ENCODE results near the gene CEMP1.

The CEMP1 gene

DNA sequence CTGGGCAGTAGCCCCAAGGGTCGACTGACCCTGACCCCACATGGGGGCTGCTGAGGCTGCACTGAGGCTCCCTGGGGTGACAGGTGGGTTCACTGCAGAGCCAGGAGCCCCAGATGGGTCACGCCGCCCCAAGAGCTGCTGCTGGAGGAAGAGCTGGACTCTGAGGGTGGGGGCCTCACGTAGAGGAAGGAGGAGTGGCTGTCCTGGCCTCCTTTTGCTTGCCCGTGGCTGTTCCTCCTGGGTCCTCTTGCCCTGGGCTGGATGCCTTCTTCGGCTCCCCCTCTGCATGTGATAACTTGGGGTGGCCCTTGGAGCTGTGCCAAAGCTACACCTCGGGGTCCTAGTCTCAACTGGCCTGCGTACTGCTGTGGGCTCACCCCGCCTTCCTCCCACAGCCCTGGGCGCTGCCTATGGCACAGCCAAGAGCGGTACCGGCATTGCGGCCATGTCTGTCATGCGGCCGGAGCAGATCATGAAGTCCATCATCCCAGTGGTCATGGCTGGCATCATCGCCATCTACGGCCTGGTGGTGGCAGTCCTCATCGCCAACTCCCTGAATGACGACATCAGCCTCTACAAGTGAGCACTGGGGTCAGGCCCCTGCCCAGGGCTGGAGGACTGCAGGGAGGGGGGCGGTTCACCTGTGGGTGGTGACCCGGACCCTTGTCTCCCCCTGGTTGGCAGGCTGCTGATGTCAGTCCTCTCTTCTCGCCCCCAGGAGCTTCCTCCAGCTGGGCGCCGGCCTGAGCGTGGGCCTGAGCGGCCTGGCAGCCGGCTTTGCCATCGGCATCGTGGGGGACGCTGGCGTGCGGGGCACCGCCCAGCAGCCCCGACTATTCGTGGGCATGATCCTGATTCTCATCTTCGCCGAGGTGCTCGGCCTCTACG is 12.1 kb downstream of the CEMP1 start:
- DNase-seq = no peak

DNA sequence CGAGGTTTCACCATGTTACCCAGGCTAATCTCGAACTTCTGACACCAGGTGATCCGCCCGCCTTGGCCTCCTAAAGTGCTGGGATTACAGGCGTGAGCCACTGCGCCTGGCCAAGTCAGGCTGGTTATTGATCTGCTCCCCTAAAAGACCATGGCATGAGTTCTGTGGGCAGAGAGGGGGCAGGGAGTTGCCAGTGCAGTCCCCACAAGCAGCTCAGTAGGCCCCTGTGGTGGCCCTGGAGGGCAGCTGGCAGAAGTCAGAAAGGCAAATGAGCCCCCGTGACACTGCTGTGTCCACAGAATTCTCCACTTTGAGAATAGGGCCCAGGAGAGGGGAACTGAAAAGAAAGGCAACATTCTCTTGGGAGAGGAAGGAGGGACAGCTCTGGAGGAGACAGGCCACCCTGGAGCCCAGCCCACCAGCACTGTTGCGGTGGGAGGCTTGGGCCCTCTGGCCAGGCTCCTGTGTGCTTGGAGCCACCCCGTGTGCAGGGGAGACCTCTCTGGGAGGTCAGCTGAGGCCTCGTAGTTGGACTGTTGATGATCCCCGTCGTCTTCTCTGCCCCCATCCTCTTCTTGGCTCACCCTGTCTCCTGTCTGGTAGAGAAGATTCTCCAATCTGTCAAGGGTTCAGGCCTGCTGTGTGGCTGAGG is 13.1 kb downstream of the CEMP1 start:
- no peak for DNase-seq

DNA sequence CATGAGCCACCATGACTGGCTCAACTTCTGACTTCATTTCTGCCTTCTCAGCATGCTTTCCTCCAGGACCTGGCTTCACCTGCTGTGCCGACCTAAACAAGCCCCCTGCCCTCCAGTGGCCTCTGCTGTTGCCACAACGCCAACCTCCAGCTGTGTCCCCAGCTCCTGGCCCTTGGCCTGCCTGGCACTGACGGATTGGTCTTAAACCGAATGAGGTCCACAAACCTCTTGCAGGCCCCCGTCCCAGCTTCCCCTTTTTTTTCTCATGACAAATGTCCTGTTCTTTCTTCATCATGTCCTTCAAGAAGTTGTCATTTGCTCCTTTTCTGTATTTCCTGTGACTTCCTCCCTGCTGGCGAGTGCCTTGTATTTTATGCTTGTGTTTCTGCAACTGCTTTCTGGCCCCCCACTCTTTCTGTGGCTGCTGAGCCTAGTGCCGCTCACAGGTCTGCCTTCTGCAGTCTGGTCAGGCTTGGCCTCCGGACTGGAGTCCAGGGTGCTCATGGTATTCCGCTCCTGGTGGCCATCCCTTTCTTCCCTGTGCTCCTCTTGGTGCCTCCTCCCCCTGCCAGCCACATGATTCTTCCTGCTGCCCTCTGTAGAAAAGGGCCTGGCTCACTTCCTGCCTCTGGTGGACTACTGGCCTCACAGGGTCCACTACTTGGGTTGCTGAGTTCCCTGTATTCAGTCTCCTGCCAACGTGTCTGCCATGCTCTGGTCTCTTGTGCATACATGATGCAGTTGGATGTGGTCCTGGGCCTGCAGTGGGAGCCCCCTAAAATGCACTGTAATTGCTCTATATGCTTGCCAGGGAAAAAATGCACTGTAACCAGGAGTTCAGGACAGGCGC is 14.6 kb downstream of the CEMP1 start:
- DNase-seq = no peak

DNA sequence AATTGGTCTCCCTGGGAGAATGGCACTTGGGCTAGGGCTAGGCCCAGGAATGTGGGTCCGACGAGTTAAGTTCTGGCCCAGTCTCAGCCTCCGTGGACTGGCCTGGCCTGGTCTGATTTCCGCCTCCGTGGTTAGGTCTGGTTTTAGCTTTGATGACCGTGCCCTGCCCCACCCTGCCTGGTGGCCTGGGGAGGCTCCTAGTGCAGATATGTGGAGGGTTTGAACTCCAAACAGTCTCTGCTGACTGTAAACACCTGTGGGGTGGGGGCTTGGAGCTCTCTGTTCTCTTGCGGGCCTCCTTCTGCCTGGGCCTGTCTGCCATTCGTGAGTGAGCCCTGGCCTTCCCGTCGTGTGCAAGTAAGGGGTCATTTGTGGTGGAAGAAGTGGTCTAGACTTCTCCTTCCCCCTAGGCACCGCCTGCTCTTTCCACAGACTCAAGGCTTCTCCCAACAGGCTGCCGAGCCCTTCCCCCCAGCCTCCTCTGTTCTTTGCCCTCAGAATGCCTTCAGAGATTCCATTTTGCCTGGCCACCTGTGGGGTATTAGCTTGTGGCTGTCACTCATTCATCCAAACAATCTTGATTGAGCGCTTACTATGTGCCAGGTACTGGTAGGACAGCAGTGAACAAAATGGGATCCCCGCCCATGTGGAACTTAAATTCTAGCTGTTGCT is 15.9 kb downstream of the CEMP1 start:
- DNase-seq = no peak

DNA sequence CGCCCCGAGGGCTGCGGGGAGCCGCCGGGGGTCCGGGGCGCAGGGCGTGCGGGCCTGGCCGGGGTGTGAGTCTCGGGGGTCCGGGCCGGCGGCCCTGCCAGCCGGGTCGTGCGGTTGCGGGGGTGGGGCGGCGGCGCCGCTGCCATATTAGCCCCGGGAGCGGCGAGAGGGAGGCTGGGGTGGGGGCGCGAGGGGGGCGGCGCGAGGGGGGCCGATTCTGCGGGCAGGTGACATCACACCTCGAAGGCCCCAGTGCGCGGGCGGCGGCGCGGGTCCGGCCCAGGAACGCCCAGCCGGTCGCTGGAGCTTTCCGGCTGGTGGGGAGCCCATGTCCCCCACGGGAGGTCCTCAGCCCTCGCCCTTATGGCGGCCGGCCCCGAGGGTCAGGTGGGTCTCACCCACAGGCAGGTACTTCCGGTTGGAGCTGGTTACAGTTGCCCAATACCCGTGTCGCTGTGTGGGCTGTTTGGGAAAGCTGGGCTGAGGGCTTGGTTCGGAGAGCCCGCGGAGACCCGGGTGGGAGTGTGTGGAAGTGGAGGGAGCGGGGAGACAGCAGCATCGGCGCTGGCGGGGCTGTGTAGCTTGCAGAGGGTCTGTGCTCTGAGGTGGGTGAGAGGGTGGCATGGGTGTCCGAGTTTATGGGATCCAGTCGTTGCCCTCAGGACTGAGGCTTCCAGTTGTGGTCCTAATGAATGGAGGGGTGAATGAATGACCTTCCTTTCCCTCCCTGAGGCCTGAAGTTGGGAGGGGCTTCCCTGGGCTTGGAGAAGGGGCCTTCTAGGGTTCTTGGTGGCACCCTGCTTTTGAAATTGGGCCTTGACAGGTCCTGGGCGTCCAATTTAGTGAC is 16.7 kb downstream of the CEMP1 start:
- DNase-seq = no peak

DNA sequence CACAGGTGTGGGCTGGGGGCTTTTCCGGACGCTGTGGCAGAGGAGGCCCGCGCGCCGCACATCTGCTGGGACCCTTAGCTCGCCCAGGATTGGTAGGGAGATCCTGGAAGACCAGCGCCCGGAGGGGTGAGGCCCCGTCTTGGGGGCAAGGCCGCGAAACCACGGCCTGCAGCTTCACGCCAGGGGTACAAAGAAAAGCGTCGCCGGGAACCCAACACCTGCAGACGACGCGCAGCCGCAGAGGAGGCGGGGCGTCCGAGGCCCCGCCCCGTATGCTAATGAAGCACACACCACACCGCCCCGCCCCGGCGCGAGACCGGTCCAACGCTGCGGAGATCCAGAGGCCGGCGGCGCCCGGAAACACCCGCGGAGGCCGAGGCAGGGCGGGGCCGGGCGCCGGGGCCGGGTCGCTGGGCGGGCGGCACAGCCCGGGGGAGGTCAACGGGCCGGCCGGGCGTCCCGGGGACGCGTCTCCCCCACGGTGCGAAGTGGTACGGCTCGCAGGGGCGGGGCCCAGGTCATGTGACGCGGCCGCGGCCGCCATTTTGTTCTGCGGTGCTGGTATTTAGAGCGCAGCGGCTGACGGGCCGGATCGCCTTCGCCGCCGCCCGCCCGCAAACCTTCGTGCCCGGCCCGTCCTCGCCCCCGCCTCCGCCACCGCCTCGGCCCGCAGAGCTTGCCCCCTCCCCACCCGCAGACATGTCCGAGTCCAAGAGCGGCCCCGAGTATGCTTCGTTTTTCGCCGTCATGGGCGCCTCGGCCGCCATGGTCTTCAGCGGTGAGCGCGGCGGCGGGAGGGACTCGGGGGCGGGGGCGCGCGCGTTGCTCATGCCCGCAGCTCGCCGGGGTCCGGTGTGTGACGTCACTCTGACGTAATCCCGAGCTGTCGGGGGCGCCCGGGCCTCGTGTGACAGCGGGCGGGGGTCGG is 17.5 kb downstream of the CEMP1 start, which contains the start of gene ATP6V0C:
Gene ATP6V0C (plus strand): TSS at position 548 of the 928 bp plus-strand sequence. CDS start 152 bp downstream, at position 700.
- DNase-seq = peak; percentile 88

DNA sequence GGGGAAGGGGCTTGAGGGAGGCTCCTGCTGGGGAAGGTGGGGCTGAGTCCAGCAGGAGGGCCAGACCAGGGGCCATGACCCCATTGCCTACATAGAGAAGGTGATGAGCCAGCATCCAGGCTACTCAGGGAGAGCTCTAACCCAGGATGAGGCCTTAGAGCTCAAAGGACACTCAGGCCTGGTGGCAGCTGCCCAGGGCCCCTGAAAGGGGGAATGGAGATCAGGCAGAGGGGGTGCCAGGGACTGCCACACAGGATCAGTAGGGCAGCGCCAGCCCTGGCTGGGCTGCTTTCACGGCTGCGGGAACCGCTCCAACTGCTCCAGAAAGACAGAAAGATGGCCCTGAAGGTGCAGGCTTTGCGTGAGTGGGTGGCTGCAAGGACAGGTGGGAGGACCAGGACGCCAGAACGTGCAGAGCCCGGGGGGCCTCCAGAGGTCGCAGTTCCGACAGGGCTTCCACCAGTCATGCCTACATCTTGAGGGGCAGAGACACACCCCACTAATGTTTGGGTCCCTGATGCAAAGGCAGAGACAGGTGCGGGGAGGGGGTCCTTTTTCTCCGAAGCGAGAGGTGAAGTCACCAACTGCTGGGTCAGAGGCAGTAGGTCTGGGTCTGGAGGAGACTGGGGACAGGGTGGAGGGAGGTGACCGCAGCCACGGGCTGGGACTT is 18.3 kb downstream of the CEMP1 start:
- peak; percentile 36 for DNase-seq

DNA sequence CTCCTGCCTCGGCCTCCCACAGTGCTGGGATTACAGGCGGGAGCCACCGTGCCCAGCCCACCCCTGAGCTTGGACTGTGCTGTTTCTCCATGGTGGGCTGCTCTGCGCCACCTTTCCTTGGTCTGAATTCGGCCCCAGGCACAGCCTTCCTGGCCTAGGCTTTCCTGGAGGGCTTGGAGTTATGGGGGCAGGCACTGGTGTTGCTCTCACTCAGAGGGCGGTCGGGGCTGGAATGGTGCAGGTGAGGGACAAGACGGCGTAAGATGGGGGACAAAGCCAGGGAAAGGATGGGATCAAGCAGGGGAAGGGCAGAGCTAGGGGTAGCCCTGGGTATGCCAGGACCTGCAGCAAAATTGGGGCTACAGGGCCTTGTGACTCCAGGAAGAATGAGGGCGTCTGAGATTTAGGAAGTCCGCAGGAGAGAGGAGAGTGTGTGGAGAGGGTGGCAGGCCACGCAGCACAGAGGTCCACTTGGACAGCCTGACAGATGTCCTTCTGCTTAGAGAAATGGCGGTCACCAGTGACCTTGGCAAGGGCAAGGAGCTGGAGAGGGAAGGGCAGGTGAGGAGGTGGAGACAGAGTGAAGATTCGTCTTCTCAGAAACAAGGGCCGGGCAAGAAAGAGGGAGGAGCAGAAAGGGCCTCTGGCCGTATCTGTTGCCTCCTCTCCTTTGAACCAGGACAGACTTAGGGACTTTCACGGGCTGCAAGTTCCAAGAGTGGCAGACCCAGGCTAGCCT is 19.0 kb downstream of the CEMP1 start:
- DNase-seq = no peak

DNA sequence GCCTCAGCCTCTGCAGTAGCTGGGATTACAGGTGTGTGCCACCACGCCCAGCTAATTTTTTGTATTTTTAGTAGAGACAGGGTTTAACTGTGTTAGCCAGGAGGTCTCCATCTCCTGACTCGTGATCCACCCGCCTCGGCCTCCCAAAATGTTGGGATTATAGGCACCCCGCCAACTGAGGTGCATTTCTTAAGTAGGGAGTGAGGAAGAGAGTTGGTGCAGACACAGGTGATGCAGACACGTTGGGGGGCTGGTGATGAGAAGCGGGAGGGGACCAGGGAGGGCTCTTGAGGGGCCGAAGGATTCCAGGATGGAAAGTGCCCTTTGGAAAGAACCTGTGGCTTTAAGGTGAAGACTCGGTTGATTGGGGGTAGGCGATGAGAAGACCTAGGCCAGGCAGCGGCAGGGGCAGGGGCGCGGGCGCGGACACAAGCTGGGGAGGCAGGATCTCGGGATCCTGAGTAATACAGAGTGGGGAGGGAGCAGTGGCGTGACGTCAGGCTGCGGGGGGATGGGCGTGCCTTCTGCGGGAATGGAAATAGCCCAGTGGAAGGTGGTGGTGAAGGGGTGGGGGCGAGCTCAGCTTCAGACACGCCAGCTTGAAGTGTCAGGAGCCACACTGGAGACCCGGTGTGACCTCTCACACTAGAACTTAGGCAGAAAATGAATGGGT is 19.9 kb downstream of the CEMP1 start:
- DNase-seq = no peak

DNA sequence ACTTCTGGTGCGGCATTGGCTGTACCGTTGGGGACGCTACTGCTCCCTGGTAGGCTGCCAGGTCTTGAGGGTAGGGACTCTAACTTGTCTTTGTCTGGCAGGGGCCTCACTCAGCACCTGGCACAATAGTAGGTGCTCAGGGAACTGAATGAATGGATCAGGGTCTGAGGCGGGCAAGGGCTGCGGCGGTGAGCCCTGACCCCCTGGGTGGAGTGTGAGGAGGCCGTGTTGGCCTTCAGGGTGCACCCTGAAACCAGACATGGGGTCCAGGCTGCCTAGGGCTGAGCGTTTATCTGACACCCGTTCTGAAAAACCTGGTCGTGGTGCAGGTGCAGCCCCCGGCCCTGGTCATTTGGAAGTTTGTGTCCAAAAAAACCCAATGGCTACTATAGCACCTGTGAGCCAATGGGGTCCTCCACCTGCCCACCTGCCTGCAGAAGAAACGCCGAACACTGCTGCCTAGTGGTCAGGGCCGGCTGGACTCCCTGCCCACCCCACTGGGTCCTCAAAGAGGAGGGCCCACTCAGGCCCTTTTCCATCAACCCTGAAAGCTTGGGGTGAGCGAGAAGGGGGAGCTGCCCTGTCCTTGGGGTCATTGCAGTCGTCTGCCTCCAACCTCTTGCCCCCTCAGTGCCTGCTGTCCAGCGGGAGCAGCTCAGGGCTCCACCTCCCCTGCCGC is 22.3 kb downstream of the CEMP1 start:
- no peak for DNase-seq

DNA sequence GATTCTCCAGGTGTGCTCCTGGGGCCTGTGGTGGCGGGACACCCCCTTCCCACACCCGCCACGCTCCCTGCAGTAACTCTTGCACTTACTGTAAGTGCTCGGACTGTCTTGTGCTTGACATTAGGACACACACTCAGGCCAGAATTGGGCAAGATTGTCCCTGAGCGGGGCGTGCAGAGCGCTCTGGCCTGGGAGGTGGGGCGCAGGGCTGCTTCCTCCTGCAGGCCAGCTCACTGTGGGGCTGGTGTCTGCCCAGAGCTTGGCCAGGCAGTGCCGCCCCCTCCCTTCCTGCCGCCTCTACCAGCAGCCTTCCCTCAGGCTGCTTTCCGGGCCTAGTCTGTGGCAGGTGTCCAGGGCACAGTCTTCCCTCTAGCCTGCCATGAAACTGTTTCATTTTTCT is 23.5 kb downstream of the CEMP1 start:
- DNase-seq = no peak

DNA sequence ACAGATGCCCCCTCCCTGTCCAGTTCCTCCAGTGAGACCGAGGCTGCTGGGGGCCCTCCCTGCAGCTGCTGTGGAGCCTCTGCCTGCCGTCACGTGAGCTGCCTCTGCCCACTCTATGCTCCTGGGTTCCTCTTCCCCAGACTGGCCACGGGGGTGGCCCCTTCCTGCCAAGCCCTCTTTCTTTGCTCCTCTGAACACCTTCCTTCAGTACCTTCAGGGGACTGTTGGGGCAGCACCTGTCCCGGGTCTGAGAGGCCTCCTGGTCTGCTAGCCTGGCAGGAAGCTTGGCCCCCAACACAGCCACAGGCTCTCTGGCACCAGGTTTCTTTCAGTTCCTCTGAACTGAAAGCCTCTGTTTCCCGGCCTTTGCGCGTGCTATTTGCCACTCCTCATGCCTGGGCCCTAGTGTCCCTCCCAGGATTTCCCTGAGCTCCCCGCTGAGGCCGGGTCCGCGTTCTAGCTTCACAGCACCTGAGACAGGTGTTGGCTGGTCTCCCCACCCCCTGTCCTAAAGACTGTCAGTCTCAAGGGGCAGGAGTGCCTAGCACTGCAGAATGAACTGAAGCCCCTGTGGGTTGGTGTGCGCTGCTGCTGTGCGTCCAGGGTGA is 24.1 kb downstream of the CEMP1 start:
- no peak for DNase-seq

DNA sequence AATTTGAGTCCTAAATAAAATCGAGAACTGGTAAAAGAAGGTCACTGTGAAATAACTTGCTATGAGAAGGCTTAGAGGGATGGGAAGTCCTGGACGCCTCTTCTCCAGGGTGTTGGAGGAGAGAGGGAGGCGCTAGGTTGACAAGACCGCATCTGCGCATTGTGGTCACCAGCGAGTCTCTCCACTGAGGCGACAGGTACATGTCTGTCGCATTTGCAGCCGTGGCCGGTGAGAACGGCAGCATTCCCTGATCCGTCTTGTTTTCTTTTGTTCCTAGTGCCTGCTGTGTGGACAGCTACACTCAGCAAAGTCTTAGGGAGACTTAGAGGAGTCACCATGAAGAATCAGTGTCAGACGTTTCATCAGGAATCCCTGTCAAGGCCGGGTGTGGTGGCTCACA is 25.5 kb downstream of the CEMP1 start:
- no peak for DNase-seq

DNA sequence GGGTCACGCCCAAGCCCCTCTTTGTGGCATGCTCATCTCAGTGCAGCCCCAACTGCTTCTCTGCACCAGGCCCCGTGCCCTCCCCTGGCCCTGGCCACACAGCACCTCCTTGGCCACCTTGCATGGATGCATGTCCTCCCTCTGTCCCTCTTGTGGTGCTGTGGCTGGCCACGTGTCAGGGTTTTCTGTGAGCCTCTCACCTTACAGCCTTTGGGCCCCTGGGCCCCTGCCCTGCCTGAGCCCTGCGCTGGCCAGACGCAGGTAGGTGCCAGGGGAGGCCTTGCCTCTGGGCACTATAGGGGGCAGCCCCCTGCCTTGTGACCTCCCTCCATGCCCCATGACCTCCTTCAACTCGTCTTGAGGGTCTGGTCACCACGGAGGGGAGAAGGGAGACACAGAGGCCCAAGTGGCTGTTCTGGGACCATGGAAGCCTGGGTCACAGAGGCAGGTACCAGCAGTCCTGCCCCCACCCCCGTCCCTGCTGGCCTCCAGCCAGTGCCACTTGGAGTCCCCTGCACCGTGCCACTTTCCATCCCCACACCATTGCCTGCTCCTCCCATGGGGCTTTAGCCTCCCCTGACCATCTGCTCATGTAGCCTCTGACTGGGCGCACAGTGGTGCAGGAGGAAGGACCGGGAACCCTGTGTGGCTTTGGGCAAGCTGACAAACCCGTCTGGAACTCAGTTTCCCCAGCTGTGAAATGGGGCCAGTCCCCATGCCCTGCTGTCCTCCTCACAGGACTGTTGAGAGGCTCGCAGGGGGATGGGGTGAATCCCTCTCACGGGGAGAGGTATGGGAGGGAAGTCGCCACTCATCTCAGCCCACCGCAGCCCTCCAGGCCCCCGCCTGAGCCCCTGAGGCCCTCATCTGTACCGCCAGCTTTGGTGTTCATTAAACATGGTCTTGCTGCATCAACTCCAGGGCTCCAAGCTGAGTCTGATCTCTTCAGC is 29.0 kb downstream of the CEMP1 start:
- no peak for DNase-seq

DNA sequence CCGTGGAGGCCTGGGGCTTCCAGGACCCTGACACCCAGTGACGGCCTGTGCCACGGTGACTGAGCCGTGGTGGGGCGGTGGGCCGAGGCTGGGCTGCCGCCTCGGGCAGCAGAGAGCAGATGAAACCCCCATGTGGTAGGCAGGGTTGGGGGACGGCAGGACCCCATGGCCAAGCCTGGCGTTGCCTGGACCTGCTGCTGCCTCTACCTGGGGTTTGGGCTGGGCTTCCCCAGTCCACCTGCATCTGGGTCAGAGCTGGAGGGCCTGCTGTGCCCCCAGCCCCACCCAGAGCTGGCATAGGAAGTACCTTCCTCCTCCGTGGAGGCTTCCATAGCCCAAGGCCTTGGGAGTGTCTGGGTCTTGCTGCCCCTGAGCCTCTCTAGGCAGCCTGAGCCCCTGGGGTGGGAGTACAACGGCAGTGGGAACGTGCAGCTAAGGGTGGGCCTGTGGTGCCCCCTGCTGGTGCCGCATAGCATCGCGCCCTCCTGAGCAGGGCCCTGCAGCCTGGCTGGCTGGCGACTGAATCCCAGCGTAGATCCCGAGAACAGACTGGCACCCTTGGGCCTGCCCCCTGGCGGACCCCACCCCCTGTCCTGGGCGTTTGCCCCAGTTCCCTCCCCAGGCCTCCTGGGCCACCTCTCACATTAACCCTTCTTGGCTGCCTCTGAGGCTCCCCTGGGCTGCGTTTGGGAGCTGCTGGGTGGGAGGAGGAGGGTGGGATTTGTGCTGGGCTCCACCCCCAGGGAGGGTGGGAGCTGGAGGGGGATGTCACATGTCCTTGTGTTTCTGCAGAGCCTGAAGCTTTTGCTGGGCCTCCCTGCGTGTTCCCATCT is 30.1 kb downstream of the CEMP1 start:
- DNase-seq = peak; percentile 83
